ENCODE results near the gene PCDHB12.

Gene PCDHB12

GRCh38 chr5:141250576-141250975, 42.1 kb downstream of the PCDHB12 start:
- DNase-seq (ENCODE audit: extremely low read depth, low read depth): no peak
- no peak for TF ChIP-seq CTCF (IDR thresholded peaks at IDR 0.05; ENCODE audit: low read depth, low read length)

DNA sequence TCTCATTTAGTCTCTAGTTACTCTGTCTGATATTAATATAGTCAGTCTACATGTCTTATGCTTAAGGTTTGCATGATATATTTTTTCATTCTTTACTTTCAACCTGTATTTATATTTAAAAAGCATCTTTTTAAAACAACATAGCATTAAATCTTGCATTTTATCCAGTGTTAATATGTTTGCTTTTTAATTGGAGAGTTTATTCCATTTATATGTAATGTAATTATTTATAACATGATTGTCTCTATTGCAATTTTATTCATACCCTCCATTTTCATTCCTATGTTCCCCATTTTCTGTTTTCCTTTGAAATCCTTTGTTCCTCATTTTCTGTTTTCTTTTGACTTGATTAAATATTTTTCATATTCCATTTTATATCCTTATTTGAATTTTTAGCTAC, 49.9 kb downstream of the PCDHB12 start:
- DNase-seq (ENCODE audit: extremely low read depth, low read depth): no peak
- TF ChIP-seq CTCF (IDR thresholded peaks at IDR 0.05; ENCODE audit: low read depth, low read length): no peak

DNA sequence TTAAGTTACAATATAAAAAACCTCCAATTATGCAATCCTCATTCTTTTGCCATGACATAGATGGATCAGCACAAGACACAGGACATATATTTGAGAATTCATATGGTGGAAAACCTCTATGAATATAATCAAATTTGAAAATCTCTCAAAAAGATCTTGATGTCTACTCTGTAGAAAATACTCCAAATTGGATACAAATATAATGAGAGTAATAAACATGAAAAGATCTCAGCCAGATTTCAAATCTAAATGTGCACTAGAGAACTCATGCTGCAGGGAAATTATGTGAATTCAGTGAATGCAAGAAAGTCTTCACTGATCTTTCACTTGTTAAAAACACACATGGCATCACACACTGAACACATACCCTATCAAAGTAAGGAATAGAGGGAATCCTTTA, 50.4 kb downstream of the PCDHB12 start:
- no peak for DNase-seq (ENCODE audit: extremely low read depth, low read depth)
- no peak for TF ChIP-seq CTCF (IDR thresholded peaks at IDR 0.05; ENCODE audit: low read depth, low read length)

DNA sequence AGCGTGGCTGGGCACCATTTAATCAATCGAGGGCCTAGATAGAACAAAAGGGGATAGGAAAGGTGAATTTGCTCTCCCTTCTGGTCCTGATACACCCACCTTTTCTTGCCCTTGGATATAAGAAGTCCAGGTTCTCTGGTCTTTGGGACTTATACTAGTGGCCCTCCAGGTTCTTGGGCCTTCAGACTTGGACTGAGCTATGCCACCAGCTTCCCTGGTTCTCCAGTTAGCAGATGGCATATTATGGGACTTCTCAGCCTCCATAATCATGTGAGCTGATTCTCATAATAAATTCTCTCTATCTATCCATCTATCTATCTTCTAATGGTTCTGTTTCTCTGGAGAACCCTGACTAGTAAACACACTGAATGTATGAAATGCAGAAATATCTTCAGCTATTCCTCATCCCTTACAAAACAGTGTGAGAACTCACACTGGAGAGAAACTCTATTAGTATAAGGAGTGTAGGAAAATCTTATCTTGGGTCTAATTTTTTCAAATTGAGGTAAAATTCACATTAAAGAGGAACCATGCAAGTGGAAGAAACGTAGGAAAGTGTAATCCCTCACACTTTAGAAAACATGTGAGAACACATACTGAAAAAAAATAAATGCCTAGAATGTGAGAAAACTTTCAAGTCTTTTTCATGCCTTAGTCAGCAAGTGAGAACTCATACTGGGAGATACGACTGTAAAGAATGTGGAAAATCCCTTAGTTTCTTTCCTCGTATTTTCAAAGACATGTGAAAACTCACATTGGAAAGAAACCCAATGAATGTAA, 52.1 kb downstream of the PCDHB12 start:
- DNase-seq (ENCODE audit: extremely low read depth, low read depth): no peak
- no peak for TF ChIP-seq CTCF (IDR thresholded peaks at IDR 0.05; ENCODE audit: low read depth, low read length)

- no peak for DNase-seq (ENCODE audit: extremely low read depth, low read depth)
- no peak for TF ChIP-seq CTCF (IDR thresholded peaks at IDR 0.05; ENCODE audit: low read depth, low read length)
Observed at GRCh38 chr5:141261238-141261546, 52.7 kb downstream of the PCDHB12 start.

Measured in AG09319 (cell line).